Suprapubic skin (tissue), 3 donors: ENCODE results near the gene TWF1.

Experiments
- POLR2A ChIP-seq, 2 donors: fragments of 450-650 bp; IDR thresholded peaks; one replicate each; pipeline ENCODE4 v1.6.1; 2017; ENCODE audit warnings: antibody characterized with exemption in 2 of 2, mild to moderate bottlenecking in 2 of 2, moderate library complexity in 2 of 2
- TF ChIP-seq, protein P1 (sequence below), 2 donors: fragments of 200-600 bp in 1 of 2; fragments of 450-650 bp in 1 of 2; sonication (generic) in 1 of 2; IDR thresholded peaks; one replicate each; pipeline ENCODE4 v1.5.1; 2016 to 2019; ENCODE audit warnings: antibody characterized with exemption in 2 of 2, mild to moderate bottlenecking in 1 of 2, moderate library complexity in 1 of 2

DNA sequence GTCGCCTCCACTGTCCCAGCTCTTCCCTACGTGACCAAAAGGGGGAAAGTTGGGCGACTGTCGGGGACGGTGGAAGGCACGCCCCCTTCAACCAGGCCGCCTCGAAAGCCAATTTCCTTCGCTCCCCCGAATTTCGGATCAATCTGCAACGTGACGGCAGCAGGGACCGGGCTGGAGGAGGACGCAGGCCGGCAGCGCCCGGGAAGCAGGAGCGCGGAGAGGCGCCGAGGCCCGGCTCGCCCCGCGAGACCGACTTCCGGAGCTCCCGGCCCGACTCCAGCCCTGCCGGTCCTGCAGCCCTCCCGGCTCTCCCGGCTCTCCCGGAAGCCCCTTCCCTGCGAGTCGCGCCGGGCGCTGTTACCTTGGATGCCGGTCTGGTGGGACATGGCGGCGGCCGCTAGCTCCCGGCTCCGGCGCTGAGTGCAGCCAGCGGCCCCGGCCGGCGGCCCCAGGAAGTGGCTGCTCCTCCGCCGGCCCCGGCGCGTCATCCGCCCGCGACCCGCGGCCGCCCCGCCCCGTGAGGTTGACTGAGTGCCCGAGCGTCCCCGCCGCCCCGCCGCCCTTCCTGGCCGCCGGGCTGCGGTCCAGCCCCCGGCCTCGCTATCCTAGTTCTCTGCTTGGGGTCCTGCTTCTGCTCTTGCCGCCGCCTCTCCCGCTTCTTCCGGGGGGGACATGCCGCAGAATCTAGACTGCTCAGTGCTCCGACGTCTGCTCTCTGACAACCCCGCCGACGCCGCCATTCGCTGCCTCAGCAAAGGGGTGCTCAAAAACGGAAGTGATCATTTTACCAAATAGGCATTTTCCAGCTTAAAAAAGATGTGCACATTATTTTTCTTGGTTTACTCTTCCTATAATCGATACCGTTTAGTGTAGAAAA lies at the start of gene TWF1:
- peak in 1 of 2 donors; percentile 76 for TF ChIP-seq POLR2A (IDR thresholded peaks at IDR 0.05)
- TF ChIP-seq, protein P1, sequence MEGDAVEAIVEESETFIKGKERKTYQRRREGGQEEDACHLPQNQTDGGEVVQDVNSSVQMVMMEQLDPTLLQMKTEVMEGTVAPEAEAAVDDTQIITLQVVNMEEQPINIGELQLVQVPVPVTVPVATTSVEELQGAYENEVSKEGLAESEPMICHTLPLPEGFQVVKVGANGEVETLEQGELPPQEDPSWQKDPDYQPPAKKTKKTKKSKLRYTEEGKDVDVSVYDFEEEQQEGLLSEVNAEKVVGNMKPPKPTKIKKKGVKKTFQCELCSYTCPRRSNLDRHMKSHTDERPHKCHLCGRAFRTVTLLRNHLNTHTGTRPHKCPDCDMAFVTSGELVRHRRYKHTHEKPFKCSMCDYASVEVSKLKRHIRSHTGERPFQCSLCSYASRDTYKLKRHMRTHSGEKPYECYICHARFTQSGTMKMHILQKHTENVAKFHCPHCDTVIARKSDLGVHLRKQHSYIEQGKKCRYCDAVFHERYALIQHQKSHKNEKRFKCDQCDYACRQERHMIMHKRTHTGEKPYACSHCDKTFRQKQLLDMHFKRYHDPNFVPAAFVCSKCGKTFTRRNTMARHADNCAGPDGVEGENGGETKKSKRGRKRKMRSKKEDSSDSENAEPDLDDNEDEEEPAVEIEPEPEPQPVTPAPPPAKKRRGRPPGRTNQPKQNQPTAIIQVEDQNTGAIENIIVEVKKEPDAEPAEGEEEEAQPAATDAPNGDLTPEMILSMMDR (IDR thresholded peaks at IDR 0.05), result peak in 1 of 2 donors; percentile 19
